Activated CD8-positive, alpha-beta memory T cell treated with anti-CD3 and anti-CD28 coated beads, Interleukin-2, amount 50 U/mL, for 24 hours (primary cell): ENCODE data around the gene PRELID3B.

Experiments used
- DNase-seq: peaks from one replicate; pipeline ENCODE4 v3.0.0-alpha.2; 2020; ENCODE audit errors: extremely low read depth

The PRELID3B gene

GRCh38 chr20:59010321-59010994 is 32.1 kb downstream of the PRELID3B start:
- no peak for DNase-seq

DNA sequence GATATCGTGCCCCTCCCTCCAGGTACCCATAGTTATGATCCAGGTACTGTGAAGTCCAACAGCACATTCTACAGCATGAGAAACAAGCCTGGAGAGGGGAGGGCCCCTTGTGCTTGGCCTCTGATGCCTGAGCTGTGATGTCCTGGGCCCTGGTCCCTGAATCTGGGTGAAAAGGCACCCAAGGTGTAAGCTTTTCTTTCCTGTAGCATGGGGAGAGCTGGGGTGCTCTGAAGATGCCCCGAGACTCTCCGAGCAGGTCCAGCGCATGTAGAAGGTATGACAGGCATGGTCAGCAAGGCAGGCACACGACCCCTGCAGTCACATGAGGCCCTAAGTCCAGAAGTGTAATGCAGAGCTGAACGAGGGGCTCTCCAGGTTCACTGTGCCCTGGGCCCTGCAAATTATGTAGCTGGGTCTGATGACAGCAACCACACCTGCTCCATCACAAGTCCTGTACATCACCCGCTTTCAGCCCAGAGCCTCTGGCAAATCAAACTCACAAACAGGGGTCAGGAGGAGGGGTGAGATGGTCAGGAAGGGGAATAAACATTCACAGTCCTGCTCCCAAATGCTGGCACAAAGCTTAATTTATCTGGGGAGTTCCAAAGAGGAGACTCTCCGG is 33.8 kb downstream of the PRELID3B start:
- DNase-seq: no peak

DNA sequence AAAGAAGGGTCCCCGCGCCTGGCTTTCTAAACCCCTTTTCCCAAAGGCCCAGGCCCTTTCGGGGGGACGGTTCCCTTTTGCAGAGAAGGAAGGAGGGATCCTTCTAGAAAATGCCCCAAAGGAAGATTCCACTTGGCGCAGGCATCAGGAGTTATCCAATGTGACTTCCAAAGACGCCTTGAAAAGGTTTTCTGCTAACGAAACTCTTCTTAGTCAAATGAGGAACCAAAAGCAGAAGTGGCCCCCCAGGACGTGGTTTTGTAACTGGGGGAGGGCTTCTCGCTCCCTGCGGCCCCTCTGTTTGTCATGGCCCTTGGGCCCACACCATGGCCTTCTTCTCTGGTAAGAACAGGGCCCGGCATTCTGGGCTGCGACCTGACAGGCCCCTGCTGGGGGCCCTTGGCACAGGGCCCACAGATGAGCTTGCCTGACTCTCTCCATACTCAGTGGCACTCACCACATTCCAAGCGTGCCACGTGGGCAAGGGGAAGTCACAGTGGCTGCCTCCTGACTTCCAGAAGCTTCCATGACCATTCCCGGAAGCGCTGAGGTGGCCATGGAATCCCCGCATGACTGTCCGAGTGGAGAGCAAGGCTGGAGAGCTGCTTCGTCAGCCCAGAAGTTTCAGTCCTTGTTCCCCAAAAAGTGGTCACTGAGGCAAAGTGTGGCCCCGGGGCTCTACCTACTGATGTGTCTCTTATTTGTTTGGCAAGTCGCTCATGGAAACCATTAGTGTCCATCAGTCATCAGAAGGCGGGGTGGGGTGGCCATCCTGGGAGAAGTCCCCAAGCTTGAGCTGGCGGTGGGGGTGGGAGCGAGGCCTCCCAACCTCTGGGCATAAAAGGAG is 34.7 kb downstream of the PRELID3B start:
- DNase-seq: no peak

DNA sequence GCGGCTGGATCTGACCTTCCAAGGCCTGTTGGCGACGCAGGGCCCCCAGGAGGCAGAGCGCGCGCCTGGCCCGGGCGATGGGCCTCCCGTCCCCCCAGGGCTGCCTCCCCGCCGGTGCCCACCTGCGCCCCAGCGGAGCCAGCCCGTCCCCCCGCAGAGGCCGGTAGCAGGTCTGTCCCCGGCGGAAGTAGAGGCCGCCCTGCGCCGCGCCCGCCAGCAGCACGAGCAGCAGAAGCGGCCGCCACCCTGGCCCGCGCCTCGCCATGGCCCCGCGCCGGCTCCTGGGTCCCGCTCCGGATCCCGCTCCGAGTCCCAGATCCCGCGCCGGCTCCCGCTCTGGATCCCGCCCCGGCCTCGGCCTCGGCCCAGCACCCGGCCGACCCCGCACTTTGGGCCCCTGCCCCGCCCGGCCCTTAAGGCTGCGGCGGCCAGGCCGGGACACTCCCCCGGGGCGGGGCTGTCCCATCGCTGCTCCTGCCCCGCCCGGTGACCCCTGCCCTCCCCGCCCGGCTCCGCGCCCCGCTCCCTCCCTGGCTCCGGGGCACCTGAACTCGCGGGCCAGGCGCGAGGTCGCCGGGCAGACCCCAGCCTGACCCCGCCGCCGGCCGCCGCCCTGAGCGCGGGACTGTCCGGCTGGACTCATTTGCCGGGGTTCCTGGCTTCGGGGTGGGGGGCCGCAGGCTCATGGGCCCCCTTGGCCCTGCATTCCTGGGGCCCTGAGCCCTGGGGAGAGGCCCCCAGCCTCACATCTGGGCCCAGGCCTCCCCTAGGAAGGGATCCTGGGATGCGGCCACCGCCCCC is 35.5 kb downstream of the PRELID3B start, which contains the start of gene CTSZ:
Gene CTSZ (minus strand): TSS at position 391 of the 801 bp plus-strand sequence. CDS start 126 bp downstream, at position 265.
- DNase-seq: no peak

GRCh38 chr20:59006167-59006863 is 36.3 kb downstream of the PRELID3B start:
- no peak for DNase-seq

- no peak for DNase-seq
Observed at GRCh38 chr20:59005523-59006166, 36.9 kb downstream of the PRELID3B start.

DNA sequence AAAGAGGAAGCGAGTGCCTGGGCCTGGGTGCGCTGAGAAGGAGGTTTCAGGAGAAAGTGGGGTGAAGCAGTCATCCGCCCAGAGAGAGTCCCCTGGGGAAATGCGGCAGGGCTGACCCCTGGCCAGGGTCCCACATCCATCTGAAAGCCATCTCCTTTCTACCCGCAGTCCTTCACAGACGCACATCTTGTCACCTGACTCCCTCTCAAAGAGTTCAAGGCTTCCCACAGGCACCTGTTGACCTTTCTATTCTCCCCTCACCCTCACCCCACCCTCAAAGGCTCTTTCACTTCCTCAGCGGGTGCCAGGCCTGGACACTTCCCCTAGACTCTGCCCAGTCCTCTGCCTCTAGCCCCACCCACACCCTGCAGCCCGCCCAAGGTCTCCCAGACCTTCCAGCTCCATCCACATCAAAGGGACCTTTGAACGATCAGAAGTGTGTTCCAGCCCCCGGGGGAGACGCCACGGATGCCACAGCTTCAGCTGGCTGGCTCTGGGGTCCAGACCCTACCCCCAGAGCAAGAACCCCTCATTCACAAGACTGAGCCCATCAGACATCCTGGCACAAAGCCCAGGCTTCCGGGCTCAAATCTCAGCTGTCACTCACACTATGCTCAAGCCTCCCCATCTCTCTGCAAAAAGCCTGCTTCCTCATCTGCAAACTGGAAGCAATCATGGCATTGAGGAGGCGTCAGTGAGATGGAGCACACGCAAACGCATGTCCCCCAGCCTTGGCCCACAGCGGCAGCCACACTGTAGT is 37.6 kb downstream of the PRELID3B start:
- DNase-seq: no peak

- no peak for DNase-seq
Observed at GRCh38 chr20:59004493-59004762, 38.2 kb downstream of the PRELID3B start.

DNA sequence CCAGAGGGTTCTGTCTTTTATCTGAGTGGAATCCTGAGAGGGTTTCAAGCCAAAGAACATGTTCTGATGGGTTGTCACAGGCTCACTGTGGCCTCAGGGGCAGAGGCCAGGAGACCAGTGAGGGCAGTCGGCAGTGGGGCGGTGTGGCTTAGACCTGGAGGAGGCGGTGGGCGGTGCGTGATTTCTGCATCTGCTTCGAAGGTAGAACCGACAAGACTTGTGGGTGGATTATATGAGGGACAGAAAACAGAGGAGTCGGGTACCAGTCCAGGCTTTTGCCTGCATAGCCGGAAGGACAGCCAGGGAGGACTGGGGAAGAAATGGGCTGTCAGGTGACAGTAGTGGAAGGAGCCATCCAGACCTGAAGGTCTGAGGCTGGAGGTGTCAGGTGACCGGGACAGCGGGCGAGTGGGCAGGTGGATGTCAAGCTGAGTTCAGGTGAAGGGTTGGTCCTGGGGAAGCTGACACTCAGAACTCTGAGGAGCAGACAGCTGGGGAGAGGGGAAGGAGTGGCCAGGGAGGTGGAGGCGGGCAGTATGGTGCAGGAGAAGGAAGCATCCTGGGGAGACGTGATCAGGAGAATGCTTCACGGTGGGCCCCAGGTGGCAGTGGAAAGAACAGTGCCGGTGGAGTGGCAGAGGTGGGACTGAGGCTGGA is 38.6 kb downstream of the PRELID3B start:
- no peak for DNase-seq

DNA sequence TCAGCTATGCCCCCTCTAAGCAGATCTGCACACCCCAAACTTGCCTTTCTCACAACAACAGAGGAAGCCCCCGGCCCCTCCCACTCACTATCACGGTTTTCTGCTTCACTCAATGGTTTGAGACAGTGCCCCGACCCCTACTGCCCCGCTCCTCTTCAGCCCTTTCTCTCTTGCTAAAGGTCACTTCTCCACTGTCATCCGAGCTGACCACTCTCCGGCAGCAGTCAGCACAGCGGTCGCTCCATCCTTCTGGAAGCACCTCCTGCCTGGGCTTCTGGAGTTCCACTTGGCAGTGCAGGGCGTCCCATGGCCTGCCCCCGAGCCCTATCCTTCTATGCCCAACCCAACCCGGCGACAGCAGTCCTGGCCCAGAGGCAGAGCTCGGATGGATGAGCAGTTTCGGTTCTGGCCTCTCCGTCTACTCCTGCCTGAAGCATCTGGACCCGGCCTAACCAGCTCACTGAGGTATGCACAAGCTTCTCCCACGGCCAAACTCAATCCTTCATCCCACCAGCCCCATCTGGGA is 39.6 kb downstream of the PRELID3B start:
- no peak for DNase-seq

- DNase-seq: no peak
Observed at GRCh38 chr20:59002388-59002787, 40.2 kb downstream of the PRELID3B start.

- DNase-seq: no peak
Observed at GRCh38 chr20:59001449-59002171, 41.0 kb downstream of the PRELID3B start.

GRCh38 chr20:59001068-59001448 is 41.5 kb downstream of the PRELID3B start:
- no peak for DNase-seq

DNA sequence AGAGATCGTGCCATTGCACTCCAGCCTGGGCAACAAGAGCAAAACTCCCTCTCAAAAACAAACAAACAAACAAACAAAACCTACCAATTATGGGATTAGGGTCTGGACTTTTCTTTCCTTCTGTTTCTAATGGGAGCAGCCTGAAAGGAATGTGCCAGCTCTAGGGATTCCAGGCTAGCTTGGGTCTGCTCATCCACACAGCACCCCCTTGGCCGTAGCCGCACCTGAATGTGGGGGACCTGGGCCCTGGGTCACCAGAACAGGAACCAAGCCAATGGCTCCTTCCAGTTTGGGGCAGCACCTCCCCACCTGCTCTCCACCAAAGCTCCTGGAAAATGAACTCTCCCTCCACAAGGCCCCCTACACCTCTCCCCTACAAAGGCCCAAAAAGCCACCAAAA is 42.3 kb downstream of the PRELID3B start:
- no peak for DNase-seq

- no peak for DNase-seq
Observed at GRCh38 chr20:58998656-58999055, 43.9 kb downstream of the PRELID3B start.

DNA sequence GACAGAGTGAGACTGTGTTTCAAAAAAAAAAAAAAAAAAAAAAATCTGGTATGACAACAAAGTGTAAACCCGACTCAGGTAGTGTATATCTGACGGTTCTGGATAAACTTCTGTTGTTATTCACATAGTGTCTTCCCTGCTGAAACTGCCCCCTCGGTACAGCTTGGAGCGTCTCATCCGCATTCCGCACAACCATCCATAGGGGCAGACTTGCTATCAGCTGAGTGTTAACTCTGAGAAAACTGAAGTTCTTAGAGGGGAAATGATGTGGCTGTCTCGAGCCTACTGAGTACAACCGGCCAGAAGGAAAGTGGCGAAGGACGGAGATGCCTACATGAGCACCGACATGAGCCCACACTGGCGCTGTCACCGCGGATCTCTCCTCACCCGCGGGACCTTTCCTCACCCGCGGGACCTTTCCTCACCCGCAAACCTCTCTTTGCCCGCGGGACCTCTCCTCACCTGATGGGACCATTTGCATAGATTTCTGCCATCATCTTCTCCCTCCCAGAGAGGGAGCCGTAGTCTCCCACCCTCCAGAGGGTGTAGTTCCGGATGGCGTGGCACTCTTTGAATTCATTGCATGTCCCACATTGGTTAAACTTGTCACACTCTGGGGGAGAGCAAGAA is 45.3 kb downstream of the PRELID3B start:
- no peak for DNase-seq

GRCh38 chr20:58996226-58996611 is 46.4 kb downstream of the PRELID3B start:
- DNase-seq: no peak

- DNase-seq: no peak
Observed at GRCh38 chr20:58995461-58996225, 46.9 kb downstream of the PRELID3B start.
